CD4-positive, alpha-beta T cell treated with Interleukin-15 for 4 hours (primary cell): ENCODE results near the gene NABP2.
"Not testable (repeated sequence)": the region's sequence is repeated elsewhere in the genome, so short reads cannot be mapped to it uniquely, and the experiment has no call there.

Source experiments
- DNase-seq: peaks from one replicate; pipeline ENCODE4 v3.0.0-alpha.2; 2020; ENCODE audit warnings: low spot score

NABP2 gene

GRCh38 chr12:56247923-56248322 lies 23.8 kb downstream of the NABP2 start:
- no peak for DNase-seq

DNA sequence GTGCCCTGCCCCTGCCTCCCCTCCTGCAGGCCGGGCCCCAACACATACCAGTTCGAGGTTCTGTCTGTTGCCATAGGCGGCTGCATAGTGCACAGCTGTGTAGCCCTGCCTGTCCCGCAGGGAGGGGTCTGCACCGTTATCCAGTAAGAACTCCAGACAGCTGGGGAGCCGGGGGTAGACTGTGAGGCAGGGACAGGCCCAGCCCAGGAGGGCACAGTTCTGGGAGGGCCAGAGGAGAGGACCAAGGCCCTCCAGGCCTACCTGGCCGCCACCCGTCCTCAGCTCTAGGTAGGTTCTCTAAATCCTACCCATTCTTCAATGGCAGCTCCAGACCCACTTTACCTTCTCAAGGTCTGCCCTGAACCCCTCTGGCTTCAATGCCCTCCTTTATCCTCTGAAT lies 24.6 kb downstream of the NABP2 start:
- DNase-seq, result no peak

DNA sequence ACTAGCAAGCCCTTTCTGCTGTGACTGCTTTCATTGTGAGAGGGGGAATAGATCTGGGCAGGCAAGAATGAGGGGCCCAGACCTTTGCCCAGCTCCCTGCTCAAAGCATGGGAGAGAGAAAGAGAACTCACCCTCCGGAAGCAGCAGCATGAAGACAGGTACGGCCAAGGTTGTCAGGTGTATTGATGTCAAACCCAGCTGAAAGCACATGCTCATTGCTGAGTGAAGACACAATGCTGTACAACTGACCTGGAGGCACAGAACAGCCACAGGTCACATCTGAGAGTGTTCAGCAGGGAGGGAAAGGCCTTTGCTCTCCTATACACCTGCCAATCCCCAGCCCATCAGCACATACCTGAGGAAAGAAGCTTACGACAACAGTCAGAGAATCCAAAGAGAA lies 28.5 kb downstream of the NABP2 start:
- no peak for DNase-seq

DNA sequence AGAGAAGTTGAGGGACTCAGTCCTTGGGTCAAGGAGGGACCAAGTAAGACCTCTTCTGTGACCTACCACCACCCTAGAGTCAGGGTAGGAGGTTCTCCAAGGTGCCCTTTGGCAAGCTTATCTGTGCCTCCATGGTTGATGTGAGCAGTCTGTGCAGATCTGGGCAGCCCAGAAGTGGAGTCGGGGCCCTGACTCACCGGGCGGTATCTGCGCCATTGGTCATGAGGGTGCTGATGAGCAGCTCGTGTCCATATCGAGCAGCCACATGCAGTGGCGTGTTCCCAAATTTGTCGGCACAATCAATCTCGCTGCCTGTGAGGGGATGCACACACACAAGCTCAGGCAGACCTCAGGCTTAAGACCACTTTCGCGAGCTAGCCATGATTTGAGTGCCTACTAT lies 28.9 kb downstream of the NABP2 start:
- DNase-seq, result no peak

GRCh38 chr12:56255671-56256070 lies 31.5 kb downstream of the NABP2 start:
- DNase-seq, result no peak

- DNase-seq, result no peak
These were observed 32.3 kb downstream of the NABP2 start for GRCh38 chr12:56256326-56256960.

DNA sequence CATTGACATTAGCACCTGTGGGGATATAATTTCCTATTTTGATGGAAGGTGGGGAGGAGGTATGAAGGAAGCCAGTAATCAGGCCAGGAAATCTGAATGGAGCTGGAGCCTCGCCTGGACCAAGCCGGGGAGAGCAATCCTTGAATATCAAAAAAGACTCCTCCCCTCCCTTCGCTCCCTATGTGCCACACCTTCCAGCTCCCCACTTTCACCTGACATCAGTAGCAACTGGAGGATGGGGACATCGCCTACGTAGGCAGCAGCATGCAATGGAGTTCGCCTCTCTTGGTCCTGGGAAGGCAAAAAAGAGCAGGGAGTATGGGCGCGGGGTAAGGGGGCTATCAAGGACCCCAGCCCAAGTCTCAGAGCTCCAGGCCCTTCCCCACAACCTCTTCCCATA lies 32.9 kb downstream of the NABP2 start:
- no peak for DNase-seq

DNA sequence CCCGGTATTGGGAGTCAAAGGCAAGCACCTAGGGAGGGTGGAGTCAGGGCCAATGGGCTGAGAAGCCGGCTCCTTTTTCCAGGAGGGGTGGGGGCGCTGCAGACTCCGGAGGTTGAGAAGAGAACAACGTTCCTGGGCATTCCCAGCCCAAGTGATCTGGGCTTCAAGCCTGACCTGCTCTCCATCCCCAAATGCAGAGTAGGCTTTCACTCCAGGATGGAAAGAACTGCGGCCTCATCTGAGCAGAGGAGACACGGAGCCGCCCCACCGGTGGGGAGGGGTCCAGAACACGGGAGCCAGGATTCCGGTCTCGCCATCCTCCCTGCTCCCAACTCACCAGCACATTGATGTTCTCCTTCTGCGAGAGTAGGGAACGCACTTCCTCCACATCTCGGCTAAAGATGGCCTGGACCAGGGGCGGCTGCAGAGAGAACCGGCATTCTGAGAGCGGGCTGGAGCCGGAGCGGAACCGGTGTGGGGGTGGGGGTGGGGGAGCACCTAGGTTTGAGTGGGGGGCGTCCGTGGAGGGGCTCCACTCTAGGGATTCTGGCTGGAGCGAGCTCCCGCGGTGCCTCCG lies 33.4 kb downstream of the NABP2 start:
- DNase-seq, result no peak

DNA sequence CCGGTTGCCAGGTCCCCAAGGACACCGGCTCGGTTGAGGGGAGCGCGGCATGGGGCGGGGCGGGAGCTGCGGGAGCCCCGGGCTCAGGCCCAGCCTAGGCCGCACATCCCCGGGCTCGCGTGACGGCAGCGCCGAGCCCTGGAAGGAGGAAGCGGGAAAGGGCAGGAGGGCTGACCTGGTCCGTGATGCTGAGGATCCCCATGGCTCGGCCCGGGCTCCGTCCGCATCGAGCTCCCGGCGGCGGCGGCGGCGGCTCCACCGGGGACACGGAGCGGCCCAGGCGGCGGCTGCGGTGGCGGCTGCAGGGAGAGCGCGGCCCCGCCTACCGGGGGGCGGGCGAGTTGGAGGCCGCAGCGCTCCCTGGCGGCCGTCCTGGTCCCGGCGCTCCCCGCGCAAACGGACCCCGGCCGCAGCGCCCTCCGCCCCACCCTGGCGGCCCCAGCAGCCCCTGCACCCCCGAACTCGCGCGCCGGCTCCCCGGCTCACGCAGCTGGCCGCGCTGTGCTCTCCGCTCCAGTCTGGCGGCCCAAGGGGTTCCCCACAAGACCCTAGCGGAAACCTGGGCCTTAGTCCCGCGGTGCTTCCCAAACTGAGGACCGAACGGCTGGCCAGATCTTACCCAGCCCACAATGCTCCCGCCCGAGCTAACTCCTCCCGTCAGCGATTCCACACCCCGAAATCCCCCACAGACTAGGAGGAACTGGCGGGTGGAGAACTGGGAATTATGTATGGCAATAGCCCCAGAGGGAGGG lies 34.1 kb downstream of the NABP2 start, which contains the start of gene ANKRD52:
Gene ANKRD52, minus strand, starts transcription at position 317 of the 752 bp plus-strand sequence. Its CDS starts 115 bp downstream, at position 202.
- DNase-seq, result peak; percentile 72

- DNase-seq, result no peak
These were observed 34.7 kb downstream of the NABP2 start for GRCh38 chr12:56258820-56259183.

DNA sequence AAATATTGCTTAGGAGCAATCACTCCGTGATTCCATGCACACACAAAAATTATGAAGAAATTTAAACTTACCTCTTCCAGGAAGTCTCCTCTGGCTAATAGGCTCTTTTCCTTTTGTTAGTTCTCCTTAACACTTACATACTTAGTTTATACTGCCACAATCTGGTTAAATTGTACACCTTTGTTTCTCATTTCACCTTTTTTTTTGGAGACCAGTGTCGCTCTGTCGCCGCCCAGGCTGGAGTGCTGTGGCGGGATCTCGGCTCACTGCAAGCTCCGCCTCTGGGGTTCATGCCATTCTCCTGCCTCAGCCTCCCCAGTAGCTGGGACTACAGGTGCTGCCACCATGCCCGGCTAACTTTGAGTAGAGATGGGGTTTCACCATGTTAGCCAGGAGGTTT lies 36.2 kb downstream of the NABP2 start:
- DNase-seq, result no peak

DNA sequence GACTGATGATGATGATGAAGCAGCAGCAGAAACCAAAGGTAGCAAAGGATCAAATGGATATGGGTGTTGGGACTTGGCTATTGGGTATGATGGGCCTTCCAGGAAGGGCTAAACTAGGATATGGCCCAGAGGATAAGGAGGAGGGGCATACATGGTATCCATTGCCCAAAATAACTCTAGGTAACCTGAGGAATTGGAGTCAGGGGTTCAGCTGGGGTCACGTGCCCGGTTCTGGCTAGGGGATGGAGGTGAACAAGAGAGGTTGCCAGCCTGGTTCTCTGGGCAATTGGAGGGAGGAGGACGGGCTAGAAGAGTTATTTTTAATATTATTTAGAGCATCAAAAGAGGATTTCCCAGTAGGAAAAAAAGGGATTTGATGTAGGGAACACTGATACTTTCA lies 36.8 kb downstream of the NABP2 start:
- no peak for DNase-seq

DNA sequence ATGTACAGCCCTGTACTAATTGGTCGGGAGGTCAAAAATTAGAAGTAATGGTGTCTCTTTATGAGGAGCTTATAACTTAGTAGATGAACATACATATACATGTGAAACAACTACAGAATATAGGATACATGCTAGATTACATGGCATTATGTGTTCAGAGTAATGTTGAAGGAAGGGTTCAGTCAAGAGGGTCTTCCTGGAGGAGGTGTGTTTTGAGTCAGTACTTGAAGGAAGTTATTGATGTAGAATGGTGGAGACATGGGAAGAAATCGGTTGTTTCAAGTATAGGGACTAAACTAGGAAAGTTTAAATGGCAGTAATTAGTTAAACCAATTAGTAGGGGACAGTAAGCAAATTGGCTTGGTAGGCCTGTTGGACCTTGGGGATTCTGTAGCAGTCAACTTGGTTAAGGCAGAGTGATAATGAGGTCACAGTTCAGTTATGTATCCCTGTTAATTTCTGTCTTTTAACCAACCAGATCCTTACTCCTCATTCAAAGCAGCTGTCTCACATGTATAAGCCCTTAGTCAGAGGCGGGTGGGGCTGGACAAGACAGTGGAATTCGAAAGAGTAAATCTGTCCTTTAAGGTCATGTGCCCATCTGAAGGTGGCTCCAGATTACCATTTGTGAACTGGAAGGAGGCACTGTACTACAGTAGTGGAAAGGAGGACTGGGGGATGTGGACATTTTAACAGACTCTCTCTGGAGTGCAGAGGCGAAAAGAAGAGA lies 37.5 kb downstream of the NABP2 start:
- no peak for DNase-seq

- not testable (repeated sequence) for DNase-seq
These were observed 38.8 kb downstream of the NABP2 start for GRCh38 chr12:56262955-56263354.

- not testable (repeated sequence) for DNase-seq
These were observed 42.0 kb downstream of the NABP2 start for GRCh38 chr12:56266068-56266692.

GRCh38 chr12:56266693-56267442 lies 42.7 kb downstream of the NABP2 start, which contains the start of gene COQ10A:
Gene COQ10A (plus strand): TSS chr12:56266942. CDS start chr12:56267119, 177 bp downstream.
- peak; percentile 86 for DNase-seq

DNA sequence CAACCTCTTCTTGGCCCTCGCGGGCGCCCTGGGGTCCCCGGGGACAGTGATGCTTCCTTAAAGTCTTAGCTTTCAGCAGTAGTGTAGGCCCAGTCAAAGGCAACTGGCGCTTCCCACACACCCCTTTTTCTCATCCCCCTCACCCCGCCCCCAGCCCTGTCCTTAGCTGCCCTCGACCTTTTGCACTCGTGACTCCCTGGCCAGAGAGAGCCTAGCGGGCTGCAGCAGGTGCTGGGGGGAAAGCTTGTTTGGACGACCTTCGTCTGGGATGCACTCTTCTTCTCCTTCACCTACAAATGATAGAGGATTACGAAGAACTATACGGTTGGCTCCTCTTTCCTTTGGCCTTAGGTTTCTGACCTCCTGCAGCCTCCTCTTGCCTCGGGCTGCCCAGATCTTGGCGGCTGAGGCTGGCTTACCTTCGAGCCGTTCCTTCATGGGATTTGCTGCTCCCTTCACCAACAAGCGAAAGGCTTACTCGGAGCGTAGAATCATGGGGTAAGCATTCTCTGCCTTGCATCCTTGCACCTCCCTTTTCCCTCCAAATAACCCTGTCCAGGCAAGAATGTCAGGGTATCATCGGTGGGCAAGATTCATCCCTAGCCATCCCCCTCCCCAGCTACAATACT lies 43.4 kb downstream of the NABP2 start:
- DNase-seq, result no peak

DNA sequence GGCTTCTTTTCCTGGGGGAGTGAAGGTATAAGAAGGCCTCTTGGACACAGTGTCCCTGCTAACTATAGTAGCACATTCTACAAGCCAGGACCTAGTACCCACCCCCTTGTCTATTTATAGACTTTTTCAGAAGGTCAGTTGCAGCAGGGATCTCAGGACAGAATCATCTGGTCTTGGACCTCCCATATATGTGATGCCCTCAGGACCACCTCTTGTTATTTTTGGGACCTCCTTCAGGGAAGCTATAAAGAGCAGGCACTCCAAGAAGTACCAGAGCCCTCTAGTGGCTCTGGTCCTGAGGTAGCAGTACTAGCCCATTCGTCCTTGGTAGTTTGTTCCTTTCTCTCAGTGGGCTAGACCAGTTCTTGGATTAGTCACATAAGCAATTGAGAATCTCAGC lies 46.9 kb downstream of the NABP2 start:
- DNase-seq, result no peak

GRCh38 chr12:56272468-56272867 lies 48.3 kb downstream of the NABP2 start:
- not testable (repeated sequence) for DNase-seq

DNA sequence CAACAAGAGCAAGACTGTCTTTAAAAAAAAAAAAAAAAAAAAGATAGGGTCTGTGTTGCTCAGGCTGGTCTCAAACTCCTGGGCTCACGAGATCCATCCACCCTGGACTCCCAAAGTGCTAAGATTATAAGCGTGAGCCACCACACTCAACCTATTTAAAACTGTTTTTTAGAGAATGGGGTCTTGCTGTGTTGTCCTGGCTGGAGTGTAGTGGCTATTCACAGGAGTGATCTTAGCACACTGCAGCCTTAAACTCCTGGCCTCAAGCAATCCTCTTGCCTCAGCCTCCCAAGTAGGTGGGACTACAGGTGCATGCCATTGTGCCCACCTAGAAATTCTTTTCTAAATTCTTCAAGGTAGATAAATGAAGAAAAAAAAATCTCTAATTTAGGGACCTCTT lies 50.2 kb downstream of the NABP2 start:
- no peak for DNase-seq

DNA sequence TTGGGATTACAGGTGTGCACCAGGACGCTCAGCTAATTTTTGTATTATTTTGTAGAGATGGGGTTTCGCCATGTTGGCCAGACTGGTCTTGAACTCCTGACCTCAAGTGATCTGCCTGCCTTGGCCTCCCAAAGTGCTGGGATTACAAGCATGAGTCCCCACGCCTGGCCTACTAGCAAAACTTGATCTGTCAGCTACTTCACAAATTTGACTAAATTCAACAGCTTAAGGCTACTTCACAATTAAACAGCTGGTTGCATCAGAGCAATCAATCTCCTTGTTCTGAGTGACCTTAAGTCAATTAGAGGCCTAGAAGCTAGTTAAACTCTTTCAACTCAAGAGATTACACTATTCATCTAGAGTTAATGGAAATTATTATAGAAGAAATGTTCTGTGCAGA lies 54.8 kb downstream of the NABP2 start:
- DNase-seq, result no peak
